Activated CD8-positive, alpha-beta memory T cell treated with anti-CD3 and anti-CD28 coated beads for 36 hours (primary cell): ENCODE data around the gene FBXL14. TPM values are rescaled to one million over a fixed set of nuclear protein-coding genes. Genes with fewer than 3 reads are reported as not detected.

ENCODE experiments used
- CTCF ChIA-PET: fragments of 350-600 bp; sonication (Branson Sonifier 250); formaldehyde crosslinking; loops from one replicate; lab custom pipeline; 2021; ENCODE audit warnings: antibody characterized with exemption; lab: Charles Lee
- POLR2A ChIA-PET: fragments of 350-600 bp; sonication (Branson Sonifier 250); formaldehyde crosslinking; loops from one replicate; lab custom pipeline; 2021; ENCODE audit warnings: antibody characterized with exemption; lab: Charles Lee
- total RNA-seq, 2 experiments: library from RNA; stranded (reverse); gene quantifications; one replicate each; pipeline ENCODE4 v1.2.3, GENCODE V29; 2021

FBXL14 gene
- total RNA-seq, 2 experiments from 2014 or later: 21.4 to 21.8 TPM

GRCh38 chr12:1629338-1630132 lies 35.2 kb upstream of the FBXL14 start:
- ChIA-PET CTCF (interaction anchor here (0.9 to 1.3 kb wide), 3 partner anchors 24 to 162 kb away, joined by 3 to 6 read pairs (median 3); no protein-coding TSS in a partner anchor), POLR2A (interaction anchor here (0.6 kb wide), 1 partner anchor 64 kb away, joined by 5 read pairs; no protein-coding TSS in a partner anchor)

- CTCF ChIA-PET: interaction anchor here (0.6 to 1.3 kb wide), 3 partner anchors 24 to 100 kb away, joined by 3 to 6 read pairs (median 3); no protein-coding TSS in a partner anchor
- POLR2A ChIA-PET: interaction anchor here (0.6 kb wide), 1 partner anchor 64 kb away, joined by 5 read pairs; no protein-coding TSS in a partner anchor
These were observed 34.4 kb upstream of the FBXL14 start, which contains the start of gene WNT5B for GRCh38 chr12:1628666-1629337. Gene WNT5B, plus strand, starts transcription at chr12:1629231. Its CDS starts 2,124 bp downstream, at chr12:1631355.

- POLR2A ChIA-PET: no interaction called here
- CTCF ChIA-PET: interaction anchor here (1.2 kb wide), 1 partner anchor 19 kb away, joined by 3 read pairs; no protein-coding TSS in a partner anchor
These were observed 28.0 kb upstream of the FBXL14 start for GRCh38 chr12:1622406-1622805.

GRCh38 chr12:1620092-1620491 lies 25.7 kb upstream of the FBXL14 start:
- ChIA-PET CTCF (no interaction called here), POLR2A (no interaction called here)

GRCh38 chr12:1619587-1619986 lies 25.2 kb upstream of the FBXL14 start:
- CTCF ChIA-PET: no interaction called here
- POLR2A ChIA-PET: no interaction called here

- ChIA-PET CTCF (no interaction called here), POLR2A (no interaction called here)
These were observed 24.8 kb upstream of the FBXL14 start for GRCh38 chr12:1619159-1619558.

- ChIA-PET CTCF (no interaction called here), POLR2A (no interaction called here)
These were observed 24.1 kb upstream of the FBXL14 start for GRCh38 chr12:1618489-1618888.

GRCh38 chr12:1616233-1617066 lies 22.1 kb upstream of the FBXL14 start:
- ChIA-PET POLR2A (no interaction called here), CTCF (interaction anchor here (0.5 kb wide), 1 partner anchor 133 kb away, joined by 3 read pairs; no protein-coding TSS in a partner anchor)

- ChIA-PET POLR2A (no interaction called here), CTCF (interaction anchor here (1.0 kb wide), 1 partner anchor 496 kb away, joined by 3 read pairs; no protein-coding TSS in a partner anchor)
These were observed 20.0 kb upstream of the FBXL14 start for GRCh38 chr12:1614360-1614759.

GRCh38 chr12:1613860-1614259 lies 19.5 kb upstream of the FBXL14 start:
- ChIA-PET CTCF (interaction anchor here (1.0 kb wide), 1 partner anchor 496 kb away, joined by 3 read pairs; no protein-coding TSS in a partner anchor), POLR2A (no interaction called here)

- POLR2A ChIA-PET: no interaction called here
- CTCF ChIA-PET: interaction anchor here (0.5 to 1.4 kb wide), 2 partner anchors 68 to 78 kb away, joined by 3 read pairs; no protein-coding TSS in a partner anchor
These were observed 17.6 kb upstream of the FBXL14 start for GRCh38 chr12:1611803-1612572.

- CTCF ChIA-PET: no interaction called here
- POLR2A ChIA-PET: no interaction called here
These were observed 15.8 kb upstream of the FBXL14 start for GRCh38 chr12:1610072-1610643.

- ChIA-PET POLR2A (no interaction called here), CTCF (no interaction called here)
These were observed 14.3 kb upstream of the FBXL14 start for GRCh38 chr12:1608713-1609119.

GRCh38 chr12:1607940-1608712 lies 13.7 kb upstream of the FBXL14 start:
- CTCF ChIA-PET: no interaction called here
- POLR2A ChIA-PET: no interaction called here

- CTCF ChIA-PET: interaction anchor here (1.1 to 1.7 kb wide), 4 partner anchors 20 to 513 kb away, joined by 3 to 8 read pairs (median 4); no protein-coding TSS in a partner anchor
- POLR2A ChIA-PET: interaction anchor here (0.5 to 0.9 kb wide), 2 partner anchors 12 to 661 kb away, joined by 3 read pairs; partner anchors contain the start of gene FBXL14
These were observed 11.7 kb upstream of the FBXL14 start for GRCh38 chr12:1606021-1606622.
